Panc1 (cell line): ENCODE measurements around the gene TM4SF5. TPM values are rescaled to one million over a fixed set of nuclear protein-coding genes. Genes with fewer than 3 reads are reported as not detected.

ENCODE experiments used
- ATAC-seq: fragments of 200-7000 bp; cut with Tn5 transposase; 2 replicates; pipeline ENCODE4 v1.9.1; 2020; ENCODE audit warnings: mild to moderate bottlenecking, moderate library complexity
- BruUV-seq: library from RNA; stranded (reverse); fragments of 400-500 nt; replicated peaks from 2 replicates; lab custom pipeline; 2021; lab: Mats Ljungman, UMichigan
- CTCF ChIA-PET: fragments of 300-600 bp; sonication (Branson Sonifier 250); formaldehyde crosslinking; loops from one replicate; lab custom pipeline; 2022; ENCODE audit warnings: antibody characterized with exemption; lab: Charles Lee
- POLR2A ChIA-PET: fragments of 300-600 bp; sonication (Branson Sonifier 250); formaldehyde crosslinking; loops from one replicate; lab custom pipeline; 2022; ENCODE audit warnings: antibody characterized with exemption; lab: Charles Lee
- DNase-seq: peaks from one replicate; pipeline ENCODE4 v3.0.0-alpha.2; 2010; ENCODE audit warnings: low read depth, low spot score
- H3K27ac ChIP-seq: 2 replicates; pipeline ENCODE4 v1.5.1; 2011; ENCODE audit warnings: mild to moderate bottlenecking, low read length, inconsistent platforms
- H3K27me3 ChIP-seq: fragments of 200-500 bp; sonication (Bioruptor generic); 2 replicates; pipeline ENCODE4 v1.6.0; 2014; ENCODE audit warnings: low read length, inconsistent platforms; ENCODE audit not compliant: control insufficient read depth, insufficient read depth
- H3K36me3 ChIP-seq: fragments of 200-500 bp; sonication (Bioruptor generic); 2 replicates; pipeline ENCODE4 v1.5.1; 2014; ENCODE audit warnings: inconsistent platforms, mild to moderate bottlenecking, low read length, moderate library complexity; ENCODE audit not compliant: control insufficient read depth, insufficient read depth
- H3K4me1 ChIP-seq: 2 replicates; pipeline ENCODE4 v1.5.1; 2011; ENCODE audit warnings: inconsistent platforms, mild to moderate bottlenecking, low read length, moderate library complexity; ENCODE audit not compliant: control insufficient read depth, insufficient read depth
- H3K4me3 ChIP-seq, 2 experiments: 2 replicates each; pipeline ENCODE4 v1.5.1; 2011 to 2012; ENCODE audit warnings: low read depth in 2 of 2, low read length in 2 of 2, mild to moderate bottlenecking in 2 of 2, inconsistent platforms in 1 of 2, moderate library complexity in 1 of 2
- H3K9me3 ChIP-seq: fragments of 200-500 bp; sonication (Bioruptor generic); 2 replicates; pipeline ENCODE4 v1.5.1; 2014; ENCODE audit warnings: low read depth, mild to moderate bottlenecking, inconsistent platforms, low read length, moderate library complexity; ENCODE audit not compliant: control insufficient read depth, insufficient read depth
- CTCF ChIP-seq: fragments of 450-650 bp; IDR thresholded peaks from 2 replicates; pipeline ENCODE4 v1.5.1; 2017; ENCODE audit warnings: mild to moderate bottlenecking
- POLR2AphosphoS5 ChIP-seq: IDR thresholded peaks from 2 replicates; pipeline ENCODE4 v1.6.1; 2012; ENCODE audit warnings: mild to moderate bottlenecking, low read depth, low read length, moderate library complexity
- REST ChIP-seq, 2 experiments: IDR thresholded peaks; 2 replicates each; pipeline ENCODE4 v1.6.1; 2011 to 2012; ENCODE audit warnings: low read depth in 2 of 2, control low read depth in 1 of 2, low read length in 1 of 2, mild to moderate bottlenecking in 1 of 2, moderate library complexity in 1 of 2; ENCODE audit not compliant: insufficient read depth in 1 of 2
- SIN3A ChIP-seq: IDR thresholded peaks from 2 replicates; pipeline ENCODE4 v1.6.1; 2012; ENCODE audit warnings: low read depth, mild to moderate bottlenecking, low read length, moderate library complexity, borderline replicate concordance; ENCODE audit not compliant: insufficient read depth
- TCF7L2 ChIP-seq: IDR thresholded peaks from 2 replicates; pipeline ENCODE4 v1.6.1; 2011; ENCODE audit warnings: mild to moderate bottlenecking, low read depth, low read length, inconsistent platforms
- in situ Hi-C: cut with HindIII; loops from 2 replicates; pipeline ENCODE4 v1.10.0; 2016; ENCODE audit warnings: low sequenced_read_pairs, low pct_unique_long_range_greater_than_20kb
- intact Hi-C: fragments of 100-400 bp; cut with micrococcal nuclease; formaldehyde crosslinking; loops from one replicate; pipeline ENCODE4 v1.10.0; 2022; ENCODE audit not compliant: unreplicated experiment
- total RNA-seq: library from RNA; stranded (reverse); gene quantifications from one replicate; pipeline ENCODE4 v1.2.1, GENCODE V29; 2021; ENCODE audit not compliant: unreplicated experiment

TM4SF5 gene
- total RNA-seq, 1 experiment from 2014 or later = not detected

- BruUV-seq = no TSS peak
- no peak overlapping the region for H3K4me3 ChIP-seq
- in situ Hi-C loops = no loop called here
- H3K27me3 ChIP-seq = peaks cover 7% of the 10 kb centered on the region; the same call in 1 of the 2 replicates
- no peak overlapping the region for H3K27ac ChIP-seq
- H3K4me1 ChIP-seq = no peaks in the 10 kb centered on the region
- DNase-seq (no peak), ATAC-seq (no peak)
- H3K36me3 ChIP-seq = no peaks in the 10 kb centered on the region
- no peaks in the 10 kb centered on the region for H3K9me3 ChIP-seq
- no peak for TF ChIP-seq POLR2AphosphoS5
- TF ChIP-seq CTCF = no peak
- TF ChIP-seq SIN3A = no peak
- TF ChIP-seq REST (IDR thresholded peaks at IDR 0.05; ENCODE audit: insufficient read depth in 1 of 2, low read depth in 2 of 2, low read length in 1 of 2) = no peak
- no peak for TF ChIP-seq TCF7L2
- CTCF ChIA-PET = no interaction called here
- POLR2A ChIA-PET = no interaction called here
- intact Hi-C loops = no loop called here
These were observed 30.1 kb upstream of the TM4SF5 start for GRCh38 chr17:4741544-4741943.

- Histone ChIP-seq H3K9me3 (no peaks in the 10 kb centered on the region), H3K27ac (no peak overlapping the region), H3K27me3 (peaks cover 7% of the 10 kb centered on the region; the same call in 1 of the 2 replicates), H3K4me3 (no peak overlapping the region), H3K36me3 (no peaks in the 10 kb centered on the region), H3K4me1 (no peaks in the 10 kb centered on the region)
- TF ChIP-seq SIN3A = no peak
- TF ChIP-seq REST (IDR thresholded peaks at IDR 0.05; ENCODE audit: insufficient read depth in 1 of 2, low read depth in 2 of 2, low read length in 1 of 2) = no peak
- TF ChIP-seq CTCF = no peak
- TF ChIP-seq TCF7L2 = no peak
- POLR2A ChIA-PET = no interaction called here
- ATAC-seq (no peak), DNase-seq (no peak)
- intact Hi-C loops = no loop called here
- BruUV-seq = no TSS peak
- in situ Hi-C loops = no loop called here
- CTCF ChIA-PET = no interaction called here
These were observed 29.6 kb upstream of the TM4SF5 start for GRCh38 chr17:4742133-4742532.
